ENCODE measurements around the gene RNF150. TPM values are rescaled to one million over a fixed set of nuclear protein-coding genes. Genes with fewer than 3 reads are reported as not detected.
"Not testable (repeated sequence)": the region's sequence is repeated elsewhere in the genome, so short reads cannot be mapped to it uniquely, and the experiment has no call there.

The RNF150 gene
- total RNA-seq, 1 experiment from 2014 or later: 1.4 TPM

GRCh38 chr4:141099326-141099725, 33.9 kb downstream of the RNF150 start:
- in situ Hi-C loops (cut with HindIII; ENCODE audit: low pct_unique_long_range_greater_than_20kb, low sequenced_read_pairs): no loop called here
- no peak for DNase-seq (ENCODE audit: low read depth)

- no peak for DNase-seq (ENCODE audit: low read depth)
- in situ Hi-C loops (cut with HindIII; ENCODE audit: low pct_unique_long_range_greater_than_20kb, low sequenced_read_pairs): no loop called here
Measured at GRCh38 chr4:141098163-141098562, 35.1 kb downstream of the RNF150 start.

- DNase-seq (ENCODE audit: low read depth): no peak
- in situ Hi-C loops (cut with HindIII; ENCODE audit: low pct_unique_long_range_greater_than_20kb, low sequenced_read_pairs): no loop called here
Measured at GRCh38 chr4:141090473-141090872, 42.8 kb downstream of the RNF150 start.

GRCh38 chr4:141081921-141082395, 51.3 kb downstream of the RNF150 start:
- in situ Hi-C loops (cut with HindIII; ENCODE audit: low pct_unique_long_range_greater_than_20kb, low sequenced_read_pairs): no loop called here
- no peak for DNase-seq (ENCODE audit: low read depth)

GRCh38 chr4:141080668-141081067, 52.6 kb downstream of the RNF150 start:
- in situ Hi-C loops (cut with HindIII; ENCODE audit: low pct_unique_long_range_greater_than_20kb, low sequenced_read_pairs): no loop called here
- no peak for DNase-seq (ENCODE audit: low read depth)

- DNase-seq (ENCODE audit: low read depth): no peak
- in situ Hi-C loops (cut with HindIII; ENCODE audit: low pct_unique_long_range_greater_than_20kb, low sequenced_read_pairs): no loop called here
Measured at GRCh38 chr4:141079393-141079930, 53.8 kb downstream of the RNF150 start.

GRCh38 chr4:141078871-141079270, 54.4 kb downstream of the RNF150 start:
- DNase-seq (ENCODE audit: low read depth): no peak
- in situ Hi-C loops (cut with HindIII; ENCODE audit: low pct_unique_long_range_greater_than_20kb, low sequenced_read_pairs): no loop called here

GRCh38 chr4:141077611-141078225, 55.6 kb downstream of the RNF150 start:
- in situ Hi-C loops (cut with HindIII; ENCODE audit: low pct_unique_long_range_greater_than_20kb, low sequenced_read_pairs): no loop called here
- DNase-seq (ENCODE audit: low read depth): no peak

- in situ Hi-C loops (cut with HindIII; ENCODE audit: low pct_unique_long_range_greater_than_20kb, low sequenced_read_pairs): no loop called here
Measured at GRCh38 chr4:141075553-141075952, 57.7 kb downstream of the RNF150 start.

GRCh38 chr4:141074098-141074878, 59.0 kb downstream of the RNF150 start:
- DNase-seq (ENCODE audit: low read depth): no peak
- in situ Hi-C loops (cut with HindIII; ENCODE audit: low pct_unique_long_range_greater_than_20kb, low sequenced_read_pairs): no loop called here

More at GRCh38 chr4:141075553-141075952, 57.7 kb downstream of the RNF150 start:
- no peak for DNase-seq (ENCODE audit: low read depth)

GRCh38 chr4:141066690-141067089, 66.6 kb downstream of the RNF150 start:
- in situ Hi-C loops (cut with HindIII; ENCODE audit: low pct_unique_long_range_greater_than_20kb, low sequenced_read_pairs): no loop called here
- no peak for DNase-seq (ENCODE audit: low read depth)

- DNase-seq (ENCODE audit: low read depth): no peak
- in situ Hi-C loops (cut with HindIII; ENCODE audit: low pct_unique_long_range_greater_than_20kb, low sequenced_read_pairs): no loop called here
Measured at GRCh38 chr4:141065872-141066271, 67.4 kb downstream of the RNF150 start.

GRCh38 chr4:141062651-141063050, 70.6 kb downstream of the RNF150 start:
- no peak for DNase-seq (ENCODE audit: low read depth)
- in situ Hi-C loops (cut with HindIII; ENCODE audit: low pct_unique_long_range_greater_than_20kb, low sequenced_read_pairs): no loop called here

- in situ Hi-C loops (cut with HindIII; ENCODE audit: low pct_unique_long_range_greater_than_20kb, low sequenced_read_pairs): no loop called here
- DNase-seq (ENCODE audit: low read depth): no peak
Measured at GRCh38 chr4:141058591-141059512, 74.4 kb downstream of the RNF150 start.

GRCh38 chr4:141057582-141057981, 75.7 kb downstream of the RNF150 start:
- in situ Hi-C loops (cut with HindIII; ENCODE audit: low pct_unique_long_range_greater_than_20kb, low sequenced_read_pairs): no loop called here

GRCh38 chr4:141056473-141056872, 76.8 kb downstream of the RNF150 start:
- in situ Hi-C loops (cut with HindIII; ENCODE audit: low pct_unique_long_range_greater_than_20kb, low sequenced_read_pairs): no loop called here

More at GRCh38 chr4:141057582-141057981, 75.7 kb downstream of the RNF150 start:
- no peak for DNase-seq (ENCODE audit: low read depth)

GRCh38 chr4:141054446-141054845, 78.8 kb downstream of the RNF150 start:
- in situ Hi-C loops (cut with HindIII; ENCODE audit: low pct_unique_long_range_greater_than_20kb, low sequenced_read_pairs): no loop called here
- no peak for DNase-seq (ENCODE audit: low read depth)

More at GRCh38 chr4:141056473-141056872, 76.8 kb downstream of the RNF150 start:
- no peak for DNase-seq (ENCODE audit: low read depth)

- in situ Hi-C loops (cut with HindIII; ENCODE audit: low pct_unique_long_range_greater_than_20kb, low sequenced_read_pairs); DNase-seq (ENCODE audit: low read depth): not testable (repeated sequence)
Measured at GRCh38 chr4:141050999-141051398, 82.3 kb downstream of the RNF150 start.

Data from Caki2 (cell line).